Ascending aorta (tissue), 2 donors: ENCODE results near the gene SCPEP1. TPM values are rescaled to one million over a fixed set of nuclear protein-coding genes. Genes with fewer than 3 reads are reported as not detected.

Source experiments
- DNase-seq, 2 donors: peaks; one replicate each; pipeline ENCODE4 v3.0.0-alpha.2; 2019; ENCODE audit warnings: low spot score in 2 of 2
- H3K27ac ChIP-seq, 2 donors: fragments of 200-600 bp; sonication (generic); one replicate each; pipeline ENCODE4 v1.5.1; 2016 to 2017; ENCODE audit warnings: mild to moderate bottlenecking in 1 of 2
- H3K27me3 ChIP-seq: fragments of 200-600 bp; sonication (generic); one replicate; pipeline ENCODE4 v1.5.1; 2017
- H3K36me3 ChIP-seq, 2 donors: fragments of 200-600 bp; sonication (generic); one replicate each; pipeline ENCODE4 v1.5.1; 2016
- H3K4me1 ChIP-seq, 2 donors: fragments of 200-600 bp; sonication (generic); one replicate each; pipeline ENCODE4 v1.5.1; 2016 to 2017; ENCODE audit warnings: mild to moderate bottlenecking in 1 of 2
- H3K4me3 ChIP-seq, 2 donors: fragments of 200-600 bp; sonication (generic); one replicate each; pipeline ENCODE4 v1.5.1; 2016 to 2017; ENCODE audit warnings: mild to moderate bottlenecking in 1 of 2
- H3K9me3 ChIP-seq, 2 donors: fragments of 200-600 bp; sonication (generic); one replicate each; pipeline ENCODE4 v1.5.1; 2016
- CTCF ChIP-seq, 3 experiments: fragments of 200-600 bp in 2 of 3; fragments of 450-650 bp in 1 of 3; sonication (generic) in 2 of 3; IDR thresholded peaks; one replicate each; pipeline ENCODE4 v1.5.1; 2016 to 2019; ENCODE audit warnings: antibody characterized with exemption in 3 of 3, mild to moderate bottlenecking in 1 of 3, moderate library complexity in 1 of 3
- intact Hi-C: fragments of 100-400 bp; cut with DNase I; formaldehyde crosslinking; loops from one replicate; pipeline ENCODE4 v1.15.1; 2023
- total RNA-seq: library from RNA; depleted of rRNA; stranded (reverse); fragments of >200 nt; gene quantifications from one replicate; pipeline ENCODE4 v1.1.0, GENCODE V29; 2016

Gene SCPEP1
- total RNA-seq, 1 donor from 2014 or later = 76.2 TPM

- no peak for TF ChIP-seq CTCF (IDR thresholded peaks at IDR 0.05)
- no peak overlapping the region for H3K27ac ChIP-seq
- no peak overlapping the region for H3K4me3 ChIP-seq
- no peaks in the 10 kb centered on the region for H3K4me1 ChIP-seq
- intact Hi-C loops = no loop called here
- H3K27me3 ChIP-seq = no peaks in the 10 kb centered on the region
- no peak for DNase-seq
- no peaks in the 10 kb centered on the region for H3K36me3 ChIP-seq
- no peaks in the 10 kb centered on the region for H3K9me3 ChIP-seq
Observed at GRCh38 chr17:57051886-57052361, 74.0 kb downstream of the SCPEP1 start.

Other genes starting within 250 kb of the SCPEP1 start
- gene C17orf67, start 144.2 kb upstream of the SCPEP1 start, total RNA-seq = 10.1 TPM
- 85.0 TPM for gene DGKE, start 144.0 kb upstream of the SCPEP1 start, total RNA-seq
- 65.3 TPM for gene TRIM25, start 64.1 kb upstream of the SCPEP1 start, total RNA-seq
- gene COIL, start 17.1 kb upstream of the SCPEP1 start, total RNA-seq = 4.8 TPM
- gene AKAP1, start 107.1 kb downstream of the SCPEP1 start, total RNA-seq = 127 TPM